Thymus (tissue), 11 donors: ENCODE results near the gene NOL11. TPM values are rescaled to one million over a fixed set of nuclear protein-coding genes. Genes with fewer than 3 reads are reported as not detected.
"Not testable (repeated sequence)": the region's sequence is repeated elsewhere in the genome, so short reads cannot be mapped to it uniquely, and the experiment has no call there.

ENCODE experiments used
- DNase-seq, 9 donors: peaks; one replicate each; pipeline ENCODE4 v3.0.0-alpha.2; 2013; ENCODE audit warnings: low spot score in 9 of 9, low read depth in 6 of 9, missing footprints in 1 of 9
- H3K27ac ChIP-seq, 2 donors: one replicate each; pipeline ENCODE4 v1.5.1; 2013; ENCODE audit warnings: control low read depth in 1 of 2, low read depth in 1 of 2, low read length in 1 of 2, mild to moderate bottlenecking in 1 of 2, moderate library complexity in 1 of 2
- H3K27me3 ChIP-seq, 2 donors: one replicate each; pipeline ENCODE4 v1.5.1; 2013; ENCODE audit warnings: low read length in 1 of 2; ENCODE audit not compliant: control insufficient read depth in 2 of 2, insufficient read depth in 1 of 2
- H3K36me3 ChIP-seq, 2 donors: one replicate each; pipeline ENCODE4 v1.5.1; 2013; ENCODE audit warnings: low read length in 1 of 2, mild to moderate bottlenecking in 1 of 2, moderate library complexity in 1 of 2; ENCODE audit not compliant: control insufficient read depth in 2 of 2, insufficient read depth in 2 of 2
- H3K4me1 ChIP-seq, 2 donors: one replicate each; pipeline ENCODE4 v1.5.1; 2013; ENCODE audit warnings: low read length in 2 of 2; ENCODE audit not compliant: control insufficient read depth in 2 of 2, insufficient read depth in 2 of 2
- H3K4me3 ChIP-seq, 2 donors: one replicate each; pipeline ENCODE4 v1.5.1; 2013; ENCODE audit warnings: low read length in 2 of 2, control low read depth in 1 of 2, mild to moderate bottlenecking in 1 of 2
- H3K9me3 ChIP-seq, 2 donors: one replicate each; pipeline ENCODE4 v1.5.1; 2013; ENCODE audit warnings: low read length in 1 of 2, mild to moderate bottlenecking in 1 of 2; ENCODE audit not compliant: control insufficient read depth in 2 of 2, insufficient read depth in 1 of 2
- WGBS: extraction: QIAGEN DNeasy Blood & Tissue Kit; methylation state at CpG from one replicate; pipeline ENCODE4 v1.1.7; 2013; 5-methylcytosine and 5-hydroxymethylcytosine counted together
- polyA plus RNA-seq: library from polyadenylated mRNA; stranded (reverse); fragments of 200-250 nt; gene quantifications from one replicate; pipeline ENCODE4 v1.2.3, GENCODE V29; 2013
- total RNA-seq: library from RNA; stranded (reverse); fragments of 120-200 nt; gene quantifications from one replicate; pipeline ENCODE4 v1.2.4, GENCODE V29; 2013
- donor health status: healthy.

Gene NOL11
- total and polyA plus RNA-seq, 2 donors, result 70.9 to 72.4 TPM

DNA sequence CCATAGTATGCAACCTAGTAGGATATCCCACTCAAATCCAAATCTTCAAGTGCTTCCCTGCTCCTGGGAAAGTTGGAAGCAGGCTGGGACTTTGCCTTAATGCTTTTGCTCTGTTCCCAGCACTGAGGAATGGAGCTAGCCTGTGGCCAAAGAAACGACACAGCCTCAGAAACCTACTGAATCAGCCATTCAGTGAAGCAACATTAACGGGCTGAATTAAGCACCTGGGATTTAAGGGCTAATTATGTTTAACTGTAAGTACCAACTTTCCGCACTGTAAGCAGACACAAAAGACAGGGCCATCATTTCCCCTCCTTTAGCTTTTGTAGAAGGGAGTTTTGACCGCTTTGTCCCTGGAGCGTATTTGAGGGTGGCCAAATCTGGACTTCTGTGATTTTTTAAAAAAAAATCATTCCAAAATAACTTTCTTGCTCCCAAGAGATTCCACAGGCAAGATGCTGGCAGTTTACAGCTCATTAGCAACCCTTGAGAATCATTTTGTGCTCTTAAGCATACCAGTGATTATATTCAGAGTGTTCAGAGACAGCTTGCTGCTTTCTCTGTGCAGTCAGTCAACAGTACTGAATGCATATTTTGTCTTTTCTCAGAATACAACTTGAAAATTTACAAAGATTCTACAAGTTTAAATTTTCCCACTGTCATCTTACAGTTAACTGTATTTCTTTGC lies 17.6 kb upstream of the NOL11 start:
- DNase-seq, result no peak
- Histone ChIP-seq H3K4me1 (no peaks in the 10 kb centered on the region), H3K27me3 (no peaks in the 10 kb centered on the region), H3K4me3 (no peak overlapping the region), H3K27ac (no peak overlapping the region), H3K36me3 (no peaks in the 10 kb centered on the region), H3K9me3 (no peaks in the 10 kb centered on the region)
- WGBS, result 82% methylated on average over 5 of the region's 5 CpGs

DNA sequence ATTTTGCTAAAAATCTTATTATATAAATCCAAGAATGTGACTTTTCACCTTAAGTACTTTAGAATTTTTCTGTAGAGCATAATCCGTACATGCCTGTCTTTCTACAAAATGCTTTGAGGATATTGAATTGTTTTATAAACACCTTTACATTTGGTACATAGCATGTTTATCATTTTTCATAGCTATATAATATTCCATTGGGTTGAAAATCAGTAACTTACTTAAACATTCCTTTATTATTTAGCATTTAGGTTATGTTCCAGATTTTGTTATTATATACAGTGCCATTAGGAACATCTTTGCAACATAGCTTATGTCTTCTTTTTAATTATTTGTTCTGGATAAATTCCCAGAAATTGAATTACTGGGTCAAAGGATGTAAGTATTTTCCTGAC lies 17.0 kb upstream of the NOL11 start:
- Histone ChIP-seq H3K27me3 (no peaks in the 10 kb centered on the region), H3K9me3 (no peaks in the 10 kb centered on the region), H3K36me3 (no peaks in the 10 kb centered on the region), H3K4me1 (no peaks in the 10 kb centered on the region), H3K4me3 (no peak overlapping the region), H3K27ac (no peak overlapping the region)
- no peak for DNase-seq
- 99% methylated on average over 1 of the region's 1 CpG for WGBS

DNA sequence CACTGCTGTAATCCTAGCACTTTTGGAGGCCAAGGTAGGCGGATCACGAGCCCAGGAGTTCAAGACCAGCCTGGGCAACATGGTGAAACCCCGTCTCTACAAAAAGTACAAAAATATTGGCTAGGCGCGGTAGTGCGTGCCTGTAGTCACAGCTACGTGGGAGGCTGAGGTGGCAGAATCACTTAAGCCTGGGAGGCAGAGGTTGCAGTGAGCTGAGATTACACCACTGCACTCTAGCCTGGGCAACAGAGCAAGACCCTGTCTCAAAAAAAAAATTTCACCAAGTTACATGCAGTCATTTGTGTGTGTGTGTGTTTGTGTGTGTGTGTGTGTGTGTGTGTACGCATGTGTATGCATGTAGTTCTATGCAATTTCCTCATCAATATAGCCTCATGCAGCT lies 14.9 kb upstream of the NOL11 start:
- WGBS, result 96% methylated on average over 8 of the region's 8 CpGs
- H3K27me3 ChIP-seq, DNase-seq, H3K9me3 ChIP-seq, H3K4me3 ChIP-seq, H3K27ac ChIP-seq, H3K36me3 ChIP-seq, H3K4me1 ChIP-seq: not testable (repeated sequence)

DNA sequence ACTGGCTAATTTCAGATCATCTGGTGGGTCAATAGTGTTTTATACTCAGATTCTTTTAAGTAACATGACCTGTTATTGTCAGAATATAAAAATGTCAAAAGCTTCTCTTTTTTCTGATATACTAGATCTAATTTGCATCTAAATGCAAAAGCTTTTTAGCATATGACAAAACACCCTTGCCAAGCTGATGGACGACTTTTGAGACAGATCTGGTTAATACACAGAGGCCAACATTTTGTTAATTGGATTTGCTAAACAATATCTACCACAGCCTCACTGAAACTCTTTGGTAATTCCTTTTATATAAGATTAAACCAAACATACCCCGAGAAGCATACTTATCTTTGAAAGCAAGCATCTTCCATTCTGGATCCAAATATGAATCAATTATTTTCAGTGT lies 10.3 kb upstream of the NOL11 start:
- Histone ChIP-seq H3K4me3 (no peak overlapping the region), H3K4me1 (no peaks in the 10 kb centered on the region), H3K27me3 (no peaks in the 10 kb centered on the region), H3K36me3 (no peaks in the 10 kb centered on the region), H3K27ac (no peak overlapping the region), H3K9me3 (no peaks in the 10 kb centered on the region)
- WGBS, result 92% methylated on average over 2 of the region's 2 CpGs
- DNase-seq, result no peak

DNA sequence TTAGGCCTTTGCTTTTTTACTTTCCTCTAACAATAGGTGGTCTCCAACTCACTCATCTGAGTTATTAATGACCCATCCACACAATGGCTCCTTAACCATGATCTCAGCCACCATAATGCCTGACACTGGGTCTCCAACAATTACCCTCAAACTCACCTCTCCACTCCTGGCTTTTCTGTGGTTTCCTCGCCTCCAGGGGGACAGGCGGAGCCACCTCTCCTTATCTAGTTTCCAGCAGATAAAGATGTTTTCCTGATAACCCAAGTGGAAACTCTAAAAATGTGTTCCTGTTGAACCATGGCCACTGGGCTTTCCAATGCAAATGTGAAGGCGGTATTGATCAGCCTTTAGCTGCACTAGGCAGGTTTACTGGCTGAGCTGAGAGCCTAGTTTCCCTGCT lies 9.4 kb upstream of the NOL11 start:
- Histone ChIP-seq H3K4me3 (no peak overlapping the region), H3K27ac (no peak overlapping the region), H3K4me1 (no peaks in the 10 kb centered on the region), H3K36me3 (no peaks in the 10 kb centered on the region), H3K9me3 (no peaks in the 10 kb centered on the region), H3K27me3 (no peaks in the 10 kb centered on the region)
- DNase-seq, result no peak
- WGBS, result 93% methylated on average over 3 of the region's 3 CpGs

DNA sequence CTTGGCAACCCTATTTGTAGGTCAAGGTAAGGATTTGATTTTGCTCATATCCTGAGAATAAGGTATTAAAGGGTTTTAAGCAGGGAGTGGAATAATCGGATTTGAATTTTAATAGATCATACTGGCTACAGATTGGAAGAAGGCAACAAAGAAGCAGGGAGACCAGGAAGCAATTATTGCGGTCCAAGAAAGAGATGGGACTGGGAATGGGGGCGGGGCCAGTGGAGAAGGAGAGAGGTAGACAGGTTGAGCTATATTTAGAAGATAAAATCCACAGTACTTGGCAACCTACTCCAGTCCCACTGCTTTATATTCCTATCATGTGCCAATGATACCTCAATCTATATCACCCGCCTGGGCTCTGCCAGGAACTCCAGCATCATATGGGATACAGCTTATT lies 5.8 kb upstream of the NOL11 start:
- DNase-seq, result no peak
- H3K9me3 ChIP-seq, result no peaks in the 10 kb centered on the region
- H3K36me3 ChIP-seq, result no peaks in the 10 kb centered on the region
- WGBS, result 84% methylated on average over 4 of the region's 4 CpGs
- no peaks in the 10 kb centered on the region for H3K27me3 ChIP-seq
- H3K4me3 ChIP-seq, result no peak overlapping the region
- H3K4me1 ChIP-seq, result peaks cover 0 to under 1% of the 10 kb centered on the region in 2 donors
- H3K27ac ChIP-seq, result no peak overlapping the region

DNA sequence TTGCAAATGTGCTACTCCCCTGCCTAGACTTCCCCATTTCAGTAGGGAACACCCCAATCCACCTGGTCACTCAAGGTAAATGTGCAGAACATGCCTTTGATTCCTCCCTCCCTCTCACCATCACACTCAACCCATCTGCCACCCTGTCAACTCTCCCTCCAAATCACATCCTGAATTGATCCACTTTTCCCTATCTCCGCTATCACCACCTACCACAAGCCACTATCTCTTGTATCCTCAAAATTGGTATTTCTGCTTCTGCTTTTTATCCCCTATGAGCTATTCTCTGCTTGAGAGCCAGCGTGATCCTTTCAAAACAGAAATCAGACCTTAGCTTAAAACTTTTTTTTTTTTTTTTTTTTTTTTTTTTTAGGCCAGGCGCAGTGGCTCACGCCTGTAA lies 5.4 kb upstream of the NOL11 start:
- Histone ChIP-seq H3K9me3 (no peaks in the 10 kb centered on the region), H3K27ac (no peak overlapping the region), H3K4me3 (no peak overlapping the region), H3K36me3 (no peaks in the 10 kb centered on the region), H3K4me1 (peaks cover 0 to 4% of the 10 kb centered on the region in 2 donors), H3K27me3 (no peaks in the 10 kb centered on the region)
- 97% methylated on average over 4 of the region's 4 CpGs for WGBS
- no peak for DNase-seq

DNA sequence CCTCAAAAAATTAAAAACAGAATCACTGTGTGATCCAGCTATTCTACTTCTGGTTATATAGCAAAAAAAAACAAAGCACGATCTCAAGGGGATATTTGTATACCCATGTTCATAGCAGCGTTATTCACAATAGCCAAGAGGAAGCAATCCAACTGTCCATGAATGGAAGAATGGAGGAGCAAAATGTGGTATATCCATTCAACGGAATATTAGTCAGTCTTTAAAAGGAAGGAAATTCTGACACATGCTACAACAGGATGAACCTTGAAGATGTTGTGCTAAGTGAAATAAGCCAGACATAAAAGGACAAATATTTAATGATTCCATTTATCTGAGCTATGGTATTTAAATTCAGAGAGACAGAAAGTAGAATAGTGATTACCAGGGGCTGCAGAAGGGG lies 4.6 kb upstream of the NOL11 start:
- DNase-seq, result no peak
- H3K9me3 ChIP-seq, result no peaks in the 10 kb centered on the region
- H3K4me1 ChIP-seq, result peaks cover 0 to 4% of the 10 kb centered on the region in 2 donors
- no peak overlapping the region for H3K4me3 ChIP-seq
- no peak overlapping the region for H3K27ac ChIP-seq
- H3K27me3 ChIP-seq, result no peaks in the 10 kb centered on the region
- no peaks in the 10 kb centered on the region for H3K36me3 ChIP-seq
- 97% methylated on average over 3 of the region's 3 CpGs for WGBS

DNA sequence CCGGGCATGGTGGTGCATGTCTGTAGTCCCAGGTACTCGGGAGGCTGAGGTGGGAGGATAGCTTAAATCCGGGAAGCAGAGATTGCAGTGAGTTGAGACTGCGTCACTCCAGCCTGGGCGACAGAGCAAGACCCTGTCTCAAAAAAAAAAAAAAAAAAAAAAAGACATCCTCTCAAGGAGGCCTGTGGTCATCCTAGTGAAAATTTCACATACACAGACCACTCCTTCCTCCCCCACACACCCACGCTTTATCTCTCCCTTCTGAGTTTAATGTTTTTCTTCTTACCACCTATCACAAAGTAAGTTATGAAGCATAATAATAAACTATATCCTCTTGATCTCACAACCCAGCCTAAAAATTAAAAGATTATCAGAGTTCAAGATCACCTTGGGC lies 1.3 kb upstream of the NOL11 start:
- no peaks in the 10 kb centered on the region for H3K9me3 ChIP-seq
- H3K27ac ChIP-seq, result no peak overlapping the region
- WGBS, result 95% methylated on average over 6 of the region's 6 CpGs
- H3K4me3 ChIP-seq, result no peak overlapping the region
- DNase-seq, result no peak
- H3K27me3 ChIP-seq, result no peaks in the 10 kb centered on the region
- peaks cover 11 to 13% of the 10 kb centered on the region in 2 donors for H3K4me1 ChIP-seq
- peaks cover 0 to 9% of the 10 kb centered on the region in 2 donors for H3K36me3 ChIP-seq
